Parathyroid adenoma (tissue), 2 donors: ENCODE results near the gene SND1.

Source experiments
- H2AFZ ChIP-seq: fragments of 300-600 bp; sonication (generic); one replicate; pipeline ENCODE4 v1.7.0; 2017; ENCODE audit warnings: antibody characterized with exemption, mild to moderate bottlenecking
- H3K27ac ChIP-seq: fragments of 300-600 bp; sonication (generic); one replicate; pipeline ENCODE4 v1.7.0; 2017
- H3K27me3 ChIP-seq: fragments of 300-600 bp; sonication (generic); one replicate; pipeline ENCODE4 v1.7.0; 2017; ENCODE audit warnings: low read length; ENCODE audit not compliant: control insufficient read depth, insufficient read depth
- H3K36me3 ChIP-seq: fragments of 300-600 bp; sonication (generic); one replicate; pipeline ENCODE4 v1.7.0; 2017; ENCODE audit warnings: low read length; ENCODE audit not compliant: control insufficient read depth, insufficient read depth
- H3K4me1 ChIP-seq: fragments of 300-600 bp; sonication (generic); one replicate; pipeline ENCODE4 v1.7.0; 2017; ENCODE audit warnings: control low read depth
- H3K4me2 ChIP-seq: fragments of 300-600 bp; sonication (generic); one replicate; pipeline ENCODE4 v1.7.0; 2017; ENCODE audit warnings: low read length
- H3K4me3 ChIP-seq: fragments of 300-600 bp; sonication (generic); one replicate; pipeline ENCODE4 v1.7.0; 2017; ENCODE audit warnings: low read depth, low read length
- H3K79me2 ChIP-seq: fragments of 300-600 bp; sonication (generic); one replicate; pipeline ENCODE4 v1.7.0; 2017; ENCODE audit warnings: control low read depth
- H3K9ac ChIP-seq: fragments of 300-600 bp; sonication (generic); one replicate; pipeline ENCODE4 v1.7.0; 2017; ENCODE audit warnings: mild to moderate bottlenecking
- H3K9me3 ChIP-seq: fragments of 300-600 bp; sonication (generic); one replicate; pipeline ENCODE4 v1.7.0; 2017; ENCODE audit warnings: low read length; ENCODE audit not compliant: control insufficient read depth
- TF ChIP-seq, protein P1 (sequence below): fragments of 300-600 bp; sonication (generic); IDR thresholded peaks from one replicate; pipeline ENCODE4 v1.7.0; 2017; ENCODE audit warnings: antibody characterized with exemption, mild to moderate bottlenecking
- donor health status: primary hyperparathyroidism.

SND1 gene

DNA sequence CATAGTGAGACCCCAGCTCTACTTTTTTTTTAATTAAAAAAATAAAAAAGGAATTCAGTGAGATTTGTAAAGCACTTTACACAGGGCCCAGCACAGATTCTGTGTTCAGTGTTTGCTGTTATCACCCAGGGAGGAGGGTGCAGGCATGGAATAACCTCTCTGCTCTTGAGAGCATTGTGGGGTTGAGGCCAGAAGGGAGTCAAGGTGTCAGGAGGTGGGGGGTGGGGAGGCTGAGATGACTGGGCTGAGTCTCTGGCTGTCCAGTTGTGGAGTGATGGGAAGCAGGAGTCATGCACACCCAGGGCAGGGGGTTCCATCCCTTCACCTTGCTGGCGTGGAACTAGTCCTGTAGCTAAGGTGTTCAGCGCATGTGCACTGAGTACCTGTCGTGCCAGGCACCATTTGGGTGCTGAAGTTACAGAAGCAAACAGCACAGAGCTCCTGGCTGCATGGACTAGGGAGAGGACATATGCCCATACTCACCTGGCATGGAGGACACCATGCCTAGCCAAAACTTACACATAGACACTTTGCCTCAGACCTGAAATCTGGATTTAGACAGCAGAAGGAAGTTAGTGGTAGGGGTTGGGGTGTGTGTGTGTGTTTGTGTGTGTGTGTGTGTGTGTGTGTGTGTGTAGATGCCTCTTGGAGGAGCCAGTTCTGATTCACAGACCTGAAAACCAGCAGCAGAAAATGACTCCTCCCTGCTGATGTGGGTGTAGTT lies 448.4 kb downstream of the SND1 start:
- no peak overlapping the region for H2AFZ ChIP-seq
- TF ChIP-seq, protein P1, sequence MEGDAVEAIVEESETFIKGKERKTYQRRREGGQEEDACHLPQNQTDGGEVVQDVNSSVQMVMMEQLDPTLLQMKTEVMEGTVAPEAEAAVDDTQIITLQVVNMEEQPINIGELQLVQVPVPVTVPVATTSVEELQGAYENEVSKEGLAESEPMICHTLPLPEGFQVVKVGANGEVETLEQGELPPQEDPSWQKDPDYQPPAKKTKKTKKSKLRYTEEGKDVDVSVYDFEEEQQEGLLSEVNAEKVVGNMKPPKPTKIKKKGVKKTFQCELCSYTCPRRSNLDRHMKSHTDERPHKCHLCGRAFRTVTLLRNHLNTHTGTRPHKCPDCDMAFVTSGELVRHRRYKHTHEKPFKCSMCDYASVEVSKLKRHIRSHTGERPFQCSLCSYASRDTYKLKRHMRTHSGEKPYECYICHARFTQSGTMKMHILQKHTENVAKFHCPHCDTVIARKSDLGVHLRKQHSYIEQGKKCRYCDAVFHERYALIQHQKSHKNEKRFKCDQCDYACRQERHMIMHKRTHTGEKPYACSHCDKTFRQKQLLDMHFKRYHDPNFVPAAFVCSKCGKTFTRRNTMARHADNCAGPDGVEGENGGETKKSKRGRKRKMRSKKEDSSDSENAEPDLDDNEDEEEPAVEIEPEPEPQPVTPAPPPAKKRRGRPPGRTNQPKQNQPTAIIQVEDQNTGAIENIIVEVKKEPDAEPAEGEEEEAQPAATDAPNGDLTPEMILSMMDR = no peak

DNA sequence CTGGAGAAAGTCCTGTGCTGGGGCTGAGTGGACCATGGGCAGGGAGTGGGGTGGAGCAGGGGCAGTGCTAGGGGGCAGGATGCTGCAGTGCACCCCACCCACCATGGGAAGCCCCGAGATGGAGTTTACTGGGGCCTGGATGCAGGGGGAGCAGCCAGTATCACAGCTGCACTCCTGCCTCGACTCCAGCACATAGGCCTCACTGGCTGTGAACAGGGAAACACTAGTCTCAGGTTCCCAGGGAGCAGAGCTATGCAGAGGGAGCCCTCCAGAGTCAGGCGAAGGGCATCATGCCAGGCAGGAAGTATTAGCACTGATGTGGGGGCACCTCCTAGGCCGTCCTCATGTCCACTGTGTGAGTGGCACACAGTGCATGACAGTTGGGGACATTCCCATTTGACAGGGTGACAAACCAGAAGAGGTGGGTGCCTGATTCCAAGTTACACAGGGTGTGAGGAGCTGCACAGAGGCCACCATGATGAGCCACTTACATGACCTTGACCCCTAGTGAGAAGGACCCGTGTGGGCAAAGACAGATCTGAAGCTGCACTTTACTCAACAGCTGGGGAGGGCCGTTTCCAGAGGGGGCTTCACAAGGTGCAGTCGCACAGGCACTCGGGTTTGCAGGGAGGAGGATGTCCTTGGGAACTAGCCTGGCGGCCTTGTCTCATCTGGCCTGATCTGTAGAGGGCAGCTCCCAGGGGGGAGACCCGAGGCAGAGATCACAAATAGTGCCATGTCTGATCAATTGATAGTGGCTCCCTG lies 449.1 kb downstream of the SND1 start:
- Histone ChIP-seq H3K4me3 (no peak overlapping the region), H3K9ac (no peak overlapping the region), H2AFZ (no peak overlapping the region), H3K4me1 (peaks cover 6% of the 10 kb centered on the region), H3K9me3 (no peaks in the 10 kb centered on the region), H3K27me3 (no peaks in the 10 kb centered on the region), H3K27ac (no peak overlapping the region), H3K79me2 (no peaks in the 10 kb centered on the region), H3K4me2 (no peak overlapping the region), H3K36me3 (no peaks in the 10 kb centered on the region)
- TF ChIP-seq, protein P1 = no peak

More for the DNA sequence above, 448.4 kb downstream of the SND1 start:
- H3K27me3 ChIP-seq = no peaks in the 10 kb centered on the region
- no peaks in the 10 kb centered on the region for H3K9me3 ChIP-seq
- no peak overlapping the region for H3K4me3 ChIP-seq
- no peak overlapping the region for H3K4me2 ChIP-seq
- H3K36me3 ChIP-seq = no peaks in the 10 kb centered on the region
- H3K4me1 ChIP-seq = peaks cover 6% of the 10 kb centered on the region
- no peak overlapping the region for H3K9ac ChIP-seq
- no peak overlapping the region for H3K27ac ChIP-seq
- H3K79me2 ChIP-seq = no peaks in the 10 kb centered on the region

DNA sequence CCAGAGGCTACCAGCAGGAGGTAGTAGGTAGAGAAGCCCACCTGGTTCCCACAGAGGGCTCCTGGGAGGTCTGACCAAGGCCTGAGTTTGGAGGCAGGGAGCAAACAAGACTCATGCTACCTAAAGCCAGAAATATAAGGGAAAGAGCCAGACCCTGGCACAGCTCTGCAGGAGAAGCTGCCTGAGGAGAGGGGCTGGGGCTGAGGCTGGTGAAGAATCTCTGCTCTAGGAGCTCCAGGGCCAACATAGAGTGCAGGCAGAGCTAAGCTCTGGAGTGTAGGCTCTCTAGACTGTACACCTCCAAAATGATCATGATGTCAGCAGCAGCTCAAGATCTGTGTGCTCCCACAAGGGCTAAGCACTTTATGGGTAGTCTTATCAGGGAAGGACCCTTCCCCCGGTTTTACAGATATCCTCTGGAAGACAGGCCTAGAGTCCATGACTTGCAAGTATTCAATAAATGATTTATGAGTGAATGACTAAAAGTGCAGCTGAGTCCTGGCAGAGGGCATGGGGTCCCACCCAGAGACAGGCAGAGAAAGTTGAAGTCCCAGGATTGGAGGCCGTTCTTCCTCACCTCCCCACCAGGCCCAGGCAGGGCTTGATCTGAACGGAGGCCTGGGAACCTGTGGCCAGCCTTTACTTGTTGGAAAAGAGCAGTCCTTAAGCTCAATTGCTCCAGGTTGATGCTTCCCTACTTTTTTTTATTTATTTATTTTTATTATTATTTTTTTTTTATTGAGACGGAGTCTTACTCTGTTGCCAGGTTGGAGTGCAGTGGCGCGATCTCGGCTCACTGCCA lies 450.7 kb downstream of the SND1 start:
- Histone ChIP-seq H3K79me2 (no peaks in the 10 kb centered on the region), H3K36me3 (no peaks in the 10 kb centered on the region), H3K27me3 (no peaks in the 10 kb centered on the region), H2AFZ (no peak overlapping the region), H3K4me1 (peaks cover 6% of the 10 kb centered on the region), H3K4me3 (no peak overlapping the region), H3K4me2 (no peak overlapping the region), H3K9ac (no peak overlapping the region), H3K9me3 (no peaks in the 10 kb centered on the region), H3K27ac (no peak overlapping the region)
- TF ChIP-seq, protein P1 = no peak

DNA sequence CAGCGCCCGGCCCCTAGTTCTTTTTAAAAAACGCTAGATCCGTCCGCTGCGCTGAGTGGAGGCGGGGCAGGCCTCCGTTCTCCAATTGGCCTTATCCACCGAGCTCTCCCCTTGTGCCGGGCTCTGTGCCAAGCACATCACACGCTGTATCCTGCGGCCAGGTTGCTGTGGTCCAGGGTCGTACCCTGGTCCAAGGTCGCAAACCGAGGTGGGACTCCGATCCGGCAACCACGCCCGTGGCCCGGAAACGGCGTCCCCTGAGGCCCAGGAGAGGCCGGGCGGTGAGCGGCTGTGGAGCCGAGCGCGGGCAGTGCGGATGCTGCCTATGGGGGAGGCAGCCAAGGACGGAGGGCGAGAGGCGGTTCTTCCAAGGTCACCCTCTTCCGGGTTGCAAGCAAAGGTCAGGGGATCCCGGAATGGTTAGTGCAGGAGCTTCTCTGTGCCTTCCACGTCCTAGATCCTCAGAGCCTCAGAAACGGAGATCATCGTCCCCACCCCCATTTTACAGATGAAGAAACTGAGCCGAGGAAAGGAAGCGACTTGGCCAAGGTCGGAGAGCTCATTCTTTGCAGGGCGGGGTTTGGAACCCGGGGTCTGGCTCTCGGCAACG lies 451.6 kb downstream of the SND1 start:
- peak overlapping the region; percentile 22 for H2AFZ ChIP-seq
- H3K27ac ChIP-seq = no peak overlapping the region
- H3K9ac ChIP-seq = no peak overlapping the region
- no peaks in the 10 kb centered on the region for H3K36me3 ChIP-seq
- peaks cover 6% of the 10 kb centered on the region for H3K4me1 ChIP-seq
- H3K4me3 ChIP-seq = peak overlapping the region; percentile 16
- H3K79me2 ChIP-seq = no peaks in the 10 kb centered on the region
- peak overlapping the region; percentile 49 for H3K4me2 ChIP-seq
- TF ChIP-seq, protein P1 = no peak
- no peaks in the 10 kb centered on the region for H3K9me3 ChIP-seq
- H3K27me3 ChIP-seq = no peaks in the 10 kb centered on the region
